ENCODE results near the gene AKT1S1. TPM values are rescaled to one million over a fixed set of nuclear protein-coding genes. Genes with fewer than 3 reads are reported as not detected.

Gene AKT1S1
- total RNA-seq, 1 donor from 2014 or later = 59.7 TPM

DNA sequence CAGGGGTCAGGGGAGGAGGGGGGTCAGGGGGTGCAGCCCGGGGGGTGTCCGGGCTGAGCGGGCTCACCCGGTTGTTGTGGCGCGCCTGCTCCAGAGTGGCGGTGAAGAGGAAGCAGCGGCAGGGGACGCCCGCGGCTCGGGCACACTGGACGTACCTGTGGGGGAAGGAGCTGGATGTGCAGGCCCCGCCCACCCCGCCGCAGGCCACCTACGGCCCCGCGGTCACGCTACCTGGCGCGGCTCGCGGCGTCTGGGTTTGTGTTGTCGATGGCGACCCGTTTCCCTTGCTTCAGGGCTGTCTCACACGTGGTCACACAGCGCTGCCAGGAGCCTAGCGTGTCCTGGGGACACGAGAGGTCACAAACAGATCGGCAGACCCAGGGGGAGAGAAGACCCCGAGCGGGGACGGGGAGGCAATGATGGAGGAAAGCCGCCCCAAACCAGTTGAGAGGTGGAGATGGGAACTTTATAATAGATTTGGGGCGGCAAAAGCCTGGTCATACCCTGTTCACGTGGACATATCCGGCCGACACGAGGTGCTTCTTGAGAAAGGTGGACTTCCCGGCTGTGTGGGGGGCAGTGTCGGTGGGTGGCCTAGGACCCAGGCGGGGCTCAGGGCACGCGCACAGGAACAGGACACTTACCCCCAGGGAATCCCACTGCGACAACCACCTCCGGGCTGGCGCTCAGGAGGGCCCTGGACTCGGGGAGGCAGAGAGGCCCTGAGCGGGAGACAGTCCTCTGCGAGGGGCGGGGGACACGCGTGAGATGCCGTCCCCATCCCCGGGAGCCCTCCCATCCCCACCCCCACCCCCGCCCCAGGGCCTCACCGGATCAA is 15.4 kb downstream of the AKT1S1 start:
- H3K27ac Mint-ChIP-seq (ENCODE audit: unreplicated experiment) = no peak overlapping the region
- H3K4me3 Mint-ChIP-seq (ENCODE audit: unreplicated experiment) = no peak overlapping the region
- no peaks in the 10 kb centered on the region for H3K27me3 Mint-ChIP-seq (ENCODE audit: unreplicated experiment)

DNA sequence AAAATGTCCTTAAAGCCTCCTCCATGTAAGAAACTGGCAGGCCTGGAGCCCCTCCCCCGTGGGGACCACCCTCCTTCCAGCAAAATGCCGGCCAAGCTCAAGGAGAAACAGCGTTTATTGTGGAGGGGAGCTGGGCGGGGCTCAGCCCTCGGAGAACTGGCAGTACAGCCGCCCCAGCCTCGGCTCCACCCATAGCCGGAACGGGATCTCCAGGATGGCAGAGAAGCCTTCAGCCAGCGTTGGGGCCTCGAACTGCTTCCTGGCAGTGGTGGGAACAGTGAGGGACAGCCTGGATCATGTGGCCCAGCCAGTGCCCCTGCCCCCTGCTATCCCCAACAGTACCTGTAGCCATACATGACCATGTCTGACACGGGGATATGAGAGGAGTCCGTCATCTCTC is 16.0 kb downstream of the AKT1S1 start:
- no peak overlapping the region for H3K27ac Mint-ChIP-seq (ENCODE audit: unreplicated experiment)
- peaks cover 29% of the 10 kb centered on the region for H3K36me3 Mint-ChIP-seq (ENCODE audit: unreplicated experiment)
- TF ChIP-seq, protein P1, sequence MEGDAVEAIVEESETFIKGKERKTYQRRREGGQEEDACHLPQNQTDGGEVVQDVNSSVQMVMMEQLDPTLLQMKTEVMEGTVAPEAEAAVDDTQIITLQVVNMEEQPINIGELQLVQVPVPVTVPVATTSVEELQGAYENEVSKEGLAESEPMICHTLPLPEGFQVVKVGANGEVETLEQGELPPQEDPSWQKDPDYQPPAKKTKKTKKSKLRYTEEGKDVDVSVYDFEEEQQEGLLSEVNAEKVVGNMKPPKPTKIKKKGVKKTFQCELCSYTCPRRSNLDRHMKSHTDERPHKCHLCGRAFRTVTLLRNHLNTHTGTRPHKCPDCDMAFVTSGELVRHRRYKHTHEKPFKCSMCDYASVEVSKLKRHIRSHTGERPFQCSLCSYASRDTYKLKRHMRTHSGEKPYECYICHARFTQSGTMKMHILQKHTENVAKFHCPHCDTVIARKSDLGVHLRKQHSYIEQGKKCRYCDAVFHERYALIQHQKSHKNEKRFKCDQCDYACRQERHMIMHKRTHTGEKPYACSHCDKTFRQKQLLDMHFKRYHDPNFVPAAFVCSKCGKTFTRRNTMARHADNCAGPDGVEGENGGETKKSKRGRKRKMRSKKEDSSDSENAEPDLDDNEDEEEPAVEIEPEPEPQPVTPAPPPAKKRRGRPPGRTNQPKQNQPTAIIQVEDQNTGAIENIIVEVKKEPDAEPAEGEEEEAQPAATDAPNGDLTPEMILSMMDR (IDR thresholded peaks at IDR 0.05) = no peak
- no peak for DNase-seq (ENCODE audit: extremely low spot score, unreplicated experiment)
- H3K4me3 Mint-ChIP-seq (ENCODE audit: unreplicated experiment) = no peak overlapping the region
- no peaks in the 10 kb centered on the region for H3K9me3 Mint-ChIP-seq (ENCODE audit: unreplicated experiment)
- no peaks in the 10 kb centered on the region for H3K27me3 Mint-ChIP-seq (ENCODE audit: unreplicated experiment)
- peaks cover 20% of the 10 kb centered on the region for H3K4me1 Mint-ChIP-seq (ENCODE audit: unreplicated experiment)

More for the DNA sequence above, 15.4 kb downstream of the AKT1S1 start:
- peaks cover 29% of the 10 kb centered on the region for H3K36me3 Mint-ChIP-seq (ENCODE audit: unreplicated experiment)
- no peak for DNase-seq (ENCODE audit: extremely low spot score, unreplicated experiment)
- no peaks in the 10 kb centered on the region for H3K9me3 Mint-ChIP-seq (ENCODE audit: unreplicated experiment)
- peaks cover 26% of the 10 kb centered on the region for H3K4me1 Mint-ChIP-seq (ENCODE audit: unreplicated experiment)
- TF ChIP-seq, protein P1 (IDR thresholded peaks at IDR 0.05) = no peak

DNA sequence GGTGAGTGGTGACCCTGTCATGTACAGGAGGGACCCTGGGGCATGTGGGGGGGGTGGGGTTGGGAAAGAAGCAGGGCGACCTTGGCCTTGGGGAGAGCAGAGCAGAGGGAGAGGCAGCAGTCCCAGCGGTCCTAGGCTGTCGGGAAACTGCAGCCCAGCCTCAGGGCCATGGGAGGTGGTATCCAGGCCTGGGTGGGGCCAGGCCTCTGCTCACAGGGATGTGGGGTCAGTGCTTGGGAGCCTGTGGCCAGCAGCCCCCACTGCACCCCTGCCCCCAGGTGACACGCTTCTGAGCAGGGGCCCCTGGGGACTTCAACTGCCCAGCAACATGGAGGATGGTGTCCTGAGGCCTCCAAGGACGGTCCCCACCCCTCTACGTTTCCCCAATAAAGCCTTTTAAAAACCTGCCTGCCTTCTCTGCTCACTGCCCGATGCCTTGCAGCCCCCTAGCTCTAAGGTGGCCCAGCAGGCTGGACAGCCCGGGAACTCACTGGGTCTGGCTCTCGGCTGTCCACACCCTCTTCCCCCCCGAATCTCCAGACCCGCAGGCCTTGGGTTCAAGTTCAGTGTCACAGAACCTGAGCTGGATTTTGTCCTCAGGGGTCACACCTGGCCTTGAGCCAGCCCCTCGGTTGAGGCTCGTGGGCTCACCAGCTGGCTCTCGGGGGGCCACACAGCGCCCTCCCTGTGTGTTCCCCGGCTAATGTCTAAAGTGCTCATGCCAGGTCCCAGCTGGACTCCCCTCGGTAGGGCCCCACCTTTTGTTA is 16.6 kb downstream of the AKT1S1 start:
- no peak overlapping the region for H3K4me3 Mint-ChIP-seq (ENCODE audit: unreplicated experiment)
- H3K36me3 Mint-ChIP-seq (ENCODE audit: unreplicated experiment) = peaks cover 31% of the 10 kb centered on the region
- DNase-seq (ENCODE audit: extremely low spot score, unreplicated experiment) = no peak
- H3K9me3 Mint-ChIP-seq (ENCODE audit: unreplicated experiment) = no peaks in the 10 kb centered on the region
- H3K4me1 Mint-ChIP-seq (ENCODE audit: unreplicated experiment) = peaks cover 17% of the 10 kb centered on the region
- H3K27me3 Mint-ChIP-seq (ENCODE audit: unreplicated experiment) = no peaks in the 10 kb centered on the region
- H3K27ac Mint-ChIP-seq (ENCODE audit: unreplicated experiment) = peak overlapping the region; percentile 38
- TF ChIP-seq, protein P1 (IDR thresholded peaks at IDR 0.05) = no peak

DNA sequence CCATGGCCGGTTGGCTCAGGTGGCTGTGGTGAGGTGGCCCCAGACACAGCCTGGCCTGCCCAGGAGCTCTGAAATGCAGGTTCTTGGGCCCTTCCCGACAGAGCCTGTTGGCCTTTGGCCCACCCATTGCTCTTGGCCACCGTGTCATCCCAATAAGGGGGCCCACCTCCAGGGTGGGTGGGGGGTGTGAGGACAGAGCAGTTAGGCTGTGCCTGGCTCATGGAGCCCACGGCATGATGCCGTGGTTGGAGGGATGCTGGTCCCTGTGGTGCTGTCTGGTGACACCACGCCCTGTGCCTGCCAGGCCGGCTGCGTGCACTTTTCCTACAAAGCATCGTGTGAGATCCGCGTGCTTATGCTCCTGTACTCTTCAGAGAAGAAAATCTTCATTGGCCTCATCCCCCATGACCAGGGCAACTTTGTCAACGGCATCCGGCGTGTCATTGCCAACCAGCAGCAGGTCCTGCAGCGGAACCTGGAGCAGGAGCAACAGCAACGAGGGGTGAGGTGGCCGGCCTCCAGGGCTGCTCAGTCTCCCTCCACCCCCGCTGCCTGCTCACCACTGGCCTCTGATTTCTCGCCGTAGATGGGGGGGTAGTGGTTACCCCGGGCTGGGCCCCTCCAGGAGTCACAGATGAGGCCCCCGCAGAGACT is 17.3 kb downstream of the AKT1S1 start:
- peaks cover 29% of the 10 kb centered on the region for H3K36me3 Mint-ChIP-seq (ENCODE audit: unreplicated experiment)
- H3K4me3 Mint-ChIP-seq (ENCODE audit: unreplicated experiment) = no peak overlapping the region
- H3K27me3 Mint-ChIP-seq (ENCODE audit: unreplicated experiment) = no peaks in the 10 kb centered on the region
- DNase-seq (ENCODE audit: extremely low spot score, unreplicated experiment) = no peak
- H3K4me1 Mint-ChIP-seq (ENCODE audit: unreplicated experiment) = peaks cover 12% of the 10 kb centered on the region
- TF ChIP-seq, protein P1 (IDR thresholded peaks at IDR 0.05) = no peak
- H3K9me3 Mint-ChIP-seq (ENCODE audit: unreplicated experiment) = no peaks in the 10 kb centered on the region
- no peak overlapping the region for H3K27ac Mint-ChIP-seq (ENCODE audit: unreplicated experiment)
